Muscle of arm (tissue), 12 donors: ENCODE results near the gene ESPNL. TPM values are rescaled to one million over a fixed set of nuclear protein-coding genes. Genes with fewer than 3 reads are reported as not detected.

Experiments
- DNase-seq: peaks from one replicate; pipeline ENCODE4 v3.0.0-alpha.2; 2013
- polyA plus RNA-seq, 12 donors: library from polyadenylated mRNA; unstranded; fragments of 120-200 nt; gene quantifications; one replicate each; pipeline ENCODE4 v1.2.1, GENCODE V29; 2013; ENCODE audit not compliant: insufficient read length in 12 of 12

The ESPNL gene
- polyA plus RNA-seq, 12 donors: 0.24 to 2.4 (median 1.4) TPM; not detected in 2

DNA sequence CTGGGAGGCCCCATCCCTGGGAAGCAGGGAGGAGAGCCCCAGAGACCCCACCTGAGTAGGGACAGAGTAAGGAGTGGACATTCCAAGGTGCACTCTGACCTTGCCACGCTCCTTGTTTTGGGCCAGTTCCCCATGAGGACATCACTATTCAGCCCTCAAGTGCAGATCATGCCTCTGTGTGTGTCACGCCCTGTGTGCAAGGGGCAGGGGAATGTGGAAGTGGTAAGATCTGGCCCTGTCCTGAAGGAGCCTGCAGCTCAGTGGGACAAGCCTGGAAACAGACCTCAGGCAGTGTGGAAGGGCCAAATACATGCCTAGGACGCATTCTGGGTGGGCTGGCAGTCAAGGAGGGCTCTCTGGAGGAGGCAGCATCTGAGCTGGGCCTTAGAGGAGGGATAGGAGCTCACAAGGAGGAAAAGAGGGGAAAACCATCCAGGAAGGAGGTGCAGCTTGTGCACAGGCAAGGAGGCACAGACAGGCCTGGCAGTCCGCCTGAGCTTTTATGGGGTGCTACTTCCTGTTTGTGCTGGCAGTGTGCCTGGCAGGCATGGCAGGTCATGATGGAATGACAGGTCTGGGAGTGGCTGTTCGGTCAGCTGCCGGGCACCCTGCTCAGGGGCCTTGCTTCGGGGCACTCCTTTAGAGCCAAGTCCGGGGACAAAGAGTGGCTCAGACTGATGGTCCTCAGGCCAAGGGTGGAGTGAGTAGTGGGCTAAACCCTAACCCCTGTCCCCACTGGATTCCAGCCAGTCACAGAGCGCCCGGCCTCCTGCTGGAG, 41.6 kb downstream of the ESPNL start:
- DNase-seq: no peak

DNA sequence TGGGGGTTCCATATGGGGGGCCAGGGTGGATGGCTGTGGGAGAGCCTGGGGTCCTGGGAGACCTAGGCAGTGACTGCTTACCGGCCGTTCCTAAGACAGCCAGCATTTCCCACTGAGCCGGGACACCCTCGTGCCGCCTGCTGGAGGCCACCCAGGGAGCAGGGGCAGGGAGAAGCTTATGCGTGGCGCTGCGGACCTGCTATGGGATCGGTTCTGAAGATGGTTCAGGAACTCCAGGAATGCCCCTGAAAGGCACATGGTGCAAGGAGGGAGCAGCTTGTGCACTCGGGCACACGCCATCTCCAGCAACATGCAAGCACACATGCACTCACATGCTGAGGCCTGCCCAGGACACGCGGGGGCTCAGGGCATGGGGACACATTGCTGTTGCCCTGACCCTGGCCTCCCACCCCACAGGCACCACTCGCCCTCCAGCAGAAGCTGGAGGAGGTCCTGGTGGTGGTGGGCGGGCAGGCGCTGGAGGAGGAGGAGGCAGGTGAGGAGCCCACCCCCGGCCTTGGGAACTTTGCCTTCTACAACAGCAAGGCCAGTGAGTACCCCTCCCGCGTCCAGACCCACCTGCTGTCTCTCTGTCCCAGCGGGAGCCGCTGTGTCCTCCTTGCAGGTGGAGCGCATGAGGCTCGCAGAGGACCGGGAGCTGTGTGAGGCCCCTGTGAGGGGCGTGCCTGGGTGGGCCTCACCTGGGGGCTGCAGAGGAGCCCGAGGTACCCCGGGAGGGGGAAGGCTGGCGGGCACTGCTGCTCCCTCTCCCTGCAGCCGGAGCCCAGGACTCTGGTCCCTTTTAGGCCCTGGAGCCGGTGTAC, 42.5 kb downstream of the ESPNL start:
- no peak for DNase-seq

DNA sequence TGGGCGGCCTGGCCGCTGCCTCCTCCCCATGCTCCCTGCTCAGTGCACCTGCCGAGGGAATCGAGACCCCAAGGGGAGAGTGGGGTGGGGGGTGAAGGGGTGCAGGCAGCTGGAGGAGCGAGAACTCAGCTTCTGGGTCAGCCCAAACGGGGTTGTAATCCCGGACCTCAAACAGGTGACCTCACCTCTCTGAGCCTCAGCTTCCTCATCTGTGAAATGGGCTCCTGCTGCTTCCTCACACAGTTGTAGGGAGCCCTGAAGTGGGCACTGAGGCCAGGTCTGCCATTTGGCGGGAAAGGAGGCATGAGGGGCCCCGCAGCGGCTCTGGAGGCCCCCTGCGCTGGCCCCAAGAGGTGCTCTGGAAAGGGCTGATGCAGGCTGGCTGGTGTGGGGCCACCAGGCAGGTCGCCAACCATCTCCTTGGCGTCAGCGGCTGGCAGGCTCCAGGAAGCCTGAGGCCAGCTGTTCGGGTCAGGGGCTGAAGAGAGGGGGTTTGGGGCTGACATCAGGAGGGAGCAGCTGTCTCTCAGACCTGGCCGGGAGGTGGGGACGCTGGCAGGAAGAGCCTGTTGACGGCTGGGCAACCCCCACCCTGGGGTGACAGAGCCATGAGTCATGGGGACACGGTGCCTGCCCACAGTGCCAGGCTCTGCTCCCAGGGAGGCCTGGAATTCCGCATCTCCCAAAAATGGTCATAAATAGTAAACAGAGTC, 43.3 kb downstream of the ESPNL start:
- peak; percentile 30 for DNase-seq

DNA sequence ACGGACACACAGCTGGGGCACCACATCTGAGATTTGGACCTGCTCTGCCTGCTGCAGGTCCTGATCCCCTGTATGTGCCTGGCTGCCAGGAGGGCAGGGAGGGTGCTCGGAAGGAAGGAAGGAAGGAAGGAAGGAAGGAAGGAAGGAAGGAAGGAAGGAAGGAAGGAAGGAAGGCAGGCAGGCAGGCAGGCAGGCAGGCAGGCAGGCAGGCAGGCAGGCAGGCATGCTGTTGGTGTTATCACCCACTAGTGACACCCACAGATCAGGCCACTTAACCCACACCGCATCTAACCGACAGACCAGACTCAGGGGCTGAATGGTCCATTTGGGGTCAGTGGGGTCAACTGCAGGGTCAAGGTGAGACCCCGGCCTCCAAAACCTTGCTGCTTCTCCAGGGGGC, 44.1 kb downstream of the ESPNL start:
- no peak for DNase-seq

DNA sequence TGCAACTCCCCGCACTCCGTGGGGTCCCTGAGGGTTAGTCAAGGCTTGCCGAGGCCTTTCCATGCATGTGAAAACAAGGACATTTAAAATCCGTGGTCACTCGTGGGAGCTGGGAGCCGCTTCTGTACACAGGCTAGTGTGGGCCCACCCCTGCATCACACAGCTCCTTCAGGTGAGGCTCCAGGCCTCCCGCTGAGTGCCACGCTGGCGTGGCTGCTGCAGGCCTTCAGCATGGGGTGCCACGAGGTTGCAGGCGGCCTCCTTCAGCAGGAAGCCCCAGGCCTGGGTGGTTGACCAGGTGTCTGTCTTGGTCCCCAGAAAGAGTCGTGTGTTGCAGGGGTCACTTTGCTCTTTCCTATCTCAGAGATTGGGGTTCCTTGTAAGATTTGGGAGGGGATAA, 44.9 kb downstream of the ESPNL start:
- DNase-seq: no peak

DNA sequence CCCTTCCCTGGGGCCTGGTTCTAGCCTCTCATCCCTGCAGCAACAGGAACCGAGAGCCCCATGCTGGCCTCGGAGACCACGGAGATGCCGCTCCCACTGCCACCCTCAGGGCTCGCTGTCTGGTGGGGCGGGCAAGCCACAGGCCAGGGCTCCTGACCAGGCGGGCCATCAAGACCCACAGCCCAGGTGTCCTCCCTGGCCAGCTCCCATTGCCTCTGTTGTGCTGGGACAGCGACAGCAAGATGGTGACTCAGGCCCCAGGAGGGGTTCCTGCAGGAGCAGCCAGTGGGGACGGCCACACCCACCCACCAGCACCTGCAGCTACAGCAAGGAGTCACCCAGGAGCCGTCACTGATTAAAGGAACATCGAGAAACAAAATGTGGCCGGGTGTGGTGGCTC, 45.7 kb downstream of the ESPNL start:
- no peak for DNase-seq

DNA sequence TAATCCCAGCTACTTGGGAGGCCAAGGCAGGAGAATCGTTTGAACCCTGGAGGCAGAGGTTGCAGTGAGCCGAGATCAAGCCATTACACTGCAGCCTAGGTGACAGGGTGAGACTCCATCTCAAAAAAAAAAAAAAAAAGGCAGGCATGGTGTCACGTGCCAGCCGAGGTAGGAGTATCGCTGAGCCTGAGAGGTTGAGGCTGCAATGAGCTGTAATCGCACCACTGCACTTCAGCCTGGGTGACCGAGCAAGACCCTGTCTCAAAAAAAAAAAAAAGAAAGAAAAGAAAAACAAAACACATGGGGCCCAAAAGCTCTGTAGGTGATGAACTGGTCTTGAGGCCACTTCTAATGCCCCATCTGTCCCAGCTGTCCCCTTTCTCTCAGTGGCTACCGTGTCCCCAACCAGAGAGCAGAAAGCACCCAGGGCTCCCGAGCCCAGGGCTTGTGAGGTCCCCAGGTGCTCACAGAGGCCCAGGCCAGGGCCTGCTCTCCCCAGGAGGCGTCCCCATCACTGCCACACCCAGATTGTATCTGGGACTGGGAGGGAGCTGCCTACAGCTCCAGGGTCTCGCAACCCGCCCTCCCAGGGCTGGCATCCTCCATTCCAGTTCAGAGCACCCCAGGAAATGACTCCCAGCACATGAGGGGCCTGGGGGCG, 46.9 kb downstream of the ESPNL start:
- no peak for DNase-seq

DNA sequence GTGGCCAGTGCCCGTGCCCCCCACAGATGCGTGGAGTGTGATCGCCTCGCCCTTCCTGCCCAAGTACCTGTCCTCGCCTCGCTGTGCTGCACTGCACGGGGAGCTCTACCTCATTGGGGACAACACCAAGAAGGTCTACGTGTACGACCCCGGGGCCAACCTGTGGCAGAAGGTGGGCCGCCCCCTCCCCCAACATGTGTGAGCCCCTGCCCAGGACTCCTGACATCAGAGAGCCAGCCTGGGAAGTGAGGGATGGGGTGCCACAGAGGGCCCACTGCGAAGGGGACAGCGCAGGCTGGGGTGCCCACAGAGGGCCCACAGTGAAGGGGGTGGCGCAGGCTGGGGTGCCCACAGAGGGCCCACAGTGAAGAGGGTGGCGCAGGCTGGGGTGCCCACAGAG, 48.8 kb downstream of the ESPNL start:
- no peak for DNase-seq

DNA sequence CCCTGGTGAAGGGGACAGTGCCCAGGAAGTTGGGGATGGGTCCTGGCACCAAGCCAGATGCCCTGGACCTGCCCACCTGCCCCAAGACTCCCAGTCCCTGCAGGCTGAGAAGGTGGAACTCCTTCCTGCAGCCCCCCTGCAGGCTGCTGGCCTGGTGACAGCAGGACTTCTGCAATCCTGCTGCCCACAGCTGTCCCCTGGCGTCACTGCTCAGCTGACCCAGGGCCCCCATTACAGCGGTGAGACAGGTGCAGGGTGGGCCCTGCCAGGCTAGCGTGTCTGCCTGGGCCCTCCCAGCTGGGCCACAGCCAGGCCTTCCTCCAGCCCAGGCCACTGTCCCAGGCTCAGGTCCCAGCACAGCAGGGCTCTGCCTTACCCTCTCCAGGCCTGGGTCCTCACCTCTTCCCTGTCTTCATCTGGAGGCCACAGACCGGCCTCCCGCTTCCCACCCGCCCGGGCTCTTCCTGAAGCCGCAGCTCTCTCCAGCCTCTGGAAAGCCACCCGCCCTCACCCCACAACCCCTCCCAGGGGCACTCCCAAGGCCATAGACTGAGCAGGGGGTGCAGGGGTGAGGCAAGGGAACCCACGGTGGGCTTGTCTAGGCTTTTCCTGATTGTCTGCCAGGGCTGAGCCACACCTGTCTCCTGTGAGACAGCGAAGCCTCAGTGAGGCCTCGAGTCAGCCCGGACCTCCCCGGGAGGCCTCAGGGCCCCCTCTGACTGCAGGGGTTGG, 49.9 kb downstream of the ESPNL start:
- DNase-seq: peak; percentile 59

DNA sequence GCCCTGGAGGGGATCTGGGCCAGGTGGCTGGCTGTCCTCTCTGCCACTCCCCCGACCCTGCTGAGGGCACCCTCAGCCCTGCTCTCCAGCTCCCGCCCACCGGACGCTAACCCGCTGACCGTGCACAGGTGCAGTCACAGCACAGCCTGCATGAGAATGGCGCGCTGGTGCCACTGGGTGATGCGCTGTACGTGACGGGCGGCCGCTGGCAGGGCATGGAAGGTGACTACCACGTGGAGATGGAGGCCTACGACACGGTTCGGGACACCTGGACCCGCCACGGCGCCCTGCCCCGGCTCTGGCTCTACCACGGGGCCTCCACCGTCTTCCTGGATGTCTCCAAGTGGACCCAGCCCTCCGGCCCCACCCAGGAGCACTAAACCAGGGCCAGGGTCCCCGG, 50.5 kb downstream of the ESPNL start:
- no peak for DNase-seq

DNA sequence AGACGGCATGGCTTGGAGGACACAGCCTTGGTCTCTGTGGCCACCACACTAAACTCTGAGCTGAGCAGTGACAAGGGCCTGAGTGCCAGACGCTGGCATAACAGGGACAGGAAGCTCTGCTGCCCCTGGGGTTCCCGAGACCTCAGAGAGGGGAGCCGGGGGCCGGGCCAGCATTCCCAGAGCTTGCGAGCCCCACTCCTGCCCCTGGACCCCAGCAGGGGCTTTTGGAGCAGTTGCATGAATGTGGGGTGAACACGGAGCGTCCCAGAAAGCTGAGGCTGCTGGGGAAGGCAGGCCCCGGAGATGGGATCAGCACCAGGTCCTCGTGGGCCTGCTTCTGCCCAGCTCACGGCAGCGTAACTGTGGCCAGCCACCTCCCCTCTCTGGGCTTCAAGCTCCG, 51.1 kb downstream of the ESPNL start:
- no peak for DNase-seq

DNA sequence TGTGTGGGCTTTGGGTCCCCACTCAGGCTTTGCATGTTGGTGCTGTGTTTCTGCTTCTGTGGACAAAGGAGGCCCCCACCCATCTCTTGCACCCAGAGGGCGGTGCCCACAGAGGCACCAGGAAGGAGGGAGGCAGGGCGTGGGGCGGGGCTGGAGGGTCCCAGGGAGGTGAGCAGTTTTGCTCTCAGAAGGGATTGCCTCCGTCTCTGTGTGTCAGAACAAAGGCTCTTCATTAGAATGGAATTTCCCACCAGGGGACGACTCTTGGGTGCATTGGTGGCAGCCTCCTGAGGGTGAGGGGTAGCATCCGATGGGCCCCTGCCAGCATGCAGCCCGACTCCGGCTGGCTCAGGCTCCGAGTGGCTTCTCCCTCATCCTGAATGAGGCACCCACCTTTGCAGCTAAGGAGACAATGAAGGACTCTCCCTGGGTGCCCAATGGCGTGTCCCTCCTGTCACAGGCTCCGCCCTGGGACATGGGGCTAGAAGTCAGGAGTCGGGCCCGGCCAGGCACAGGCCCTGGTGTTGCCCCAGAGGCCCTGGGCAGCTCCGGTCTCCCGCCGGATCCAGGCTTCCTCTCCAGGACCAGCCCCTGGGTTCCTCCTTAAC, 51.6 kb downstream of the ESPNL start:
- no peak for DNase-seq

DNA sequence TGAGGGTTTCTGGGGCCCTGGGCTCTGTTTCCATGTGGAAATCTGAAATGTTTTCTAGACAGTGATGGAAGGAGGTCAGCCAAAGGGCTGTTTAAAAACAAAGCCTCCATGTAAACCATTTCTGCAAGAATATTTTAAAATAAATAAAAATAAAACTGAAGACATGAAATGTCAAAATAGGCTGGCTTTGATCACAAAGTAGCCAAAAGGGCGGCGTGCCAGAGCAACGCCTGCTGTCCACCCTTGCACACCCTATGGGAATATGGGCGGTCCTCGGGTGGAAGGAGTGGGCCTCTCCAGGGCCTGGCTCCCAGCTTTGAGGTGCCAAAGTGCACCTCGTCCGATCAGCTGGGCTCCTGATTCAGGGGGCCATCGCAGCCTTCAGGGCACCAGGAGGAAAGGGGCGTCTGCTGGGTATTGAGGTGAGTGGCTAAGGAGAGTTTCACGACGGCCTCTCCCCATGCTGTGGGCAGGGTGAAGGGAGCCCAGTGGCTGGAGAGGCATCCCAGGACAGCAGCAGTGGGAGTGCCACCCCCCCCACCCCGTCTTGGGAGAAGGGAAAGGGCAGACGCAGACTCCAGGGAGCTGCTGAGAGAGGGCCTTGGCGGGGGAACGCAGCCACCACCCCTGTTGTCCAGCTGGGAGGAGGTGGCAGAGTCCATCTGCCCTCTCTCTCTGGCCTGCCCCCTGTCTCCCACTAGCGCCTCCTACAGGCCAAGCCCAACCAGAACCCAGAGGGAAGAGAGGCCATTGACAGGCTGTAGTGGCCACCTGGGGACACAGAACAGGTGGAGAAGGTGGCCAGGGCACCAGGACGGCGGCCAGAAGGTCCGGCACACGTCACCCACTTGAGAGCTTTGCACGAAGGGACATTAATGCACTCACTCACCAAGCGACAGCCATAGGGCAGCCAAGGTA, 52.9 kb downstream of the ESPNL start:
- no peak for DNase-seq

DNA sequence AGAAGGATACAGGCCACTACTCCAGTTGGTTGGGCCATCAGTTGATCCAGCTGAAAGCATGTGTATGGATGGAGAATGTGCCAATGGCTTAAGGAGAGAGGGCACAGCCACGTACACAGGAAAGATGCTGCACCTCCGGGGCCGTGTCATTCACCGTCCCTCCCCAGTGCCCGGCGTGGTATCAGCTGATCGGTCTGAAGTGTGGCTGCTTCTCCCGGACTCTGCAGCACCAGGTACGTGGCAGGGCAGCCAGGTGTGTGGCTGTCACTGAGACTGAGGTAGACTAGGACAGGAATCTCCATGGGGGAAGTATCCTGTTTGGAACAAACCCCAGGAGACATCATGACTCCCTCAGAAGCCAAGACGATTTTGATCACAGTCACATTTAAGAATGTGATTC, 54.4 kb downstream of the ESPNL start:
- no peak for DNase-seq

DNA sequence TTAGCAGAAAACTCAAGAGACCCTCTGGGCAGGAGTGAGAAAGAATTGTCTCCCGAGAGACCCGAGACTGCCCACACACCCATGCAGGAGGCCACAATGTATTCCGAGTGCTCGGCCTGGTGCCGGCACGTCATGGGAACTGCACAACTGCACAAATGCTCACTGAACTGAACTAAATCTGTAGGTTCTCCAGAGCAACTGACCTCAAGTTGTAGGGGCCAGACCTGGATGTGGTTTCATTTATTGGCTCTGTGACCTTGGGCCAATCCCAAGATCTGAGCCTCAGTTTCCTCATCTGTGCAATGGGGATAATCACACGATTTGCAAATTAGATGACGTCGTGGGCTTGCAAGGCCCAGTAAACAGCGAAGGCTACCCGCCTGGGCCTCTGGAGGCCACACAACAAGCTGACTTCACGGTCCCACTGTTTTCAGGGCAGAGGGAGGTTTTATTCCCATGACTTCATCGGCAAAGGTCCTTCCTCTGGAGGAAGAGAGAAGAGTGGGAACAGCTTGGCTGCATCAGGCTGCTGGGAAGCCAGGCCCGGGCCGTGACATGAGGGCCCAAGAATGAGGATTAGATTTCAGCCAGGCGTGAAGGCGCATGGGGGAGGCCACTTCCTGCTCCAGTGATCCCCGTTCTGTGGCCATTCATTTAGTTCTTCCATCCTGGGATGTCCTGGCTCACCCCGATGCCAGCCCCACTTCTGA, 55.1 kb downstream of the ESPNL start:
- peak; percentile 36 for DNase-seq

DNA sequence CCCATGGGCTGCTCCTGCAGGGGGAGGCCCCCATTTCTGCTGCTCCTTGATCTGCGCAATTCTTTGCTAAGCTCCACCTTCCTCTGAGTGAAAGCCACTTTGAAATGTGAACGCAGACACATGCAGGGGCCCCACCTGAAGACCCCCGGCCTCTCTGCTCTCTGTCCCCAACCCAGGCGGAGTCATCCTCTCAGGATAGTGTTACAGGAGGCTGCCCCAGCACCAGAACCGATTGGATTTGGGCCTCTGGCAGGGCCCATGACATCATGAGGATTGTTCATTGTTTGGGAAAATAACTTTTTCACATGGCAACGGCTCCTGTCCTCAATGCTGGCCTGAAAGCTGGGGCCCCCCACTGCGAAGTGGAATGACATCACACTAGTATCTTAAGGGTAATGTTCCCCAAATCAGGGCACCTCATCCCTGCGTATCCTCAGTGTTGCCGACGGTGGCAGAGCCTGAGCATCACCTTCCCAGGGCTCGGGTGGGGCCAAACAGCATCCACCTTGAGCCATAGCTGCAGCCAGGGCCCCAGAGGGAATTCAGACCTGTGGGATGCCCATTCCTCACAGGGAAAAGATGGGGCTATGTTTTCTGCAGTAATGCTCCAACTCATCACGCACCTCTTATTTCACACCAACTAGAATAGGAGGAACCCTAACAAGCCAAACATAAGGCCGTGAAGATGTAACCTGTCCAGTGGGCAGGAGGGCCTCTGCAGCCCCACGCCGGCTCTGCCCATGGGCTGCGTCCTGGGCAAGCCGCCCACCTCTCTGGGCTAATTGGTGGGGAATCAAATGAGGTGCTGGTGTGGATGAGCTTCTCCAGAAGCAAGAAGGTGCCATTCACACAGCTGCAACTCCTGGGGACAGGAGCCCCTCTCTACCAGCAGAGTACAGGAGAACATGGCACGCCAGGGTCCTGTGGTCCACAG, 55.9 kb downstream of the ESPNL start:
- no peak for DNase-seq

DNA sequence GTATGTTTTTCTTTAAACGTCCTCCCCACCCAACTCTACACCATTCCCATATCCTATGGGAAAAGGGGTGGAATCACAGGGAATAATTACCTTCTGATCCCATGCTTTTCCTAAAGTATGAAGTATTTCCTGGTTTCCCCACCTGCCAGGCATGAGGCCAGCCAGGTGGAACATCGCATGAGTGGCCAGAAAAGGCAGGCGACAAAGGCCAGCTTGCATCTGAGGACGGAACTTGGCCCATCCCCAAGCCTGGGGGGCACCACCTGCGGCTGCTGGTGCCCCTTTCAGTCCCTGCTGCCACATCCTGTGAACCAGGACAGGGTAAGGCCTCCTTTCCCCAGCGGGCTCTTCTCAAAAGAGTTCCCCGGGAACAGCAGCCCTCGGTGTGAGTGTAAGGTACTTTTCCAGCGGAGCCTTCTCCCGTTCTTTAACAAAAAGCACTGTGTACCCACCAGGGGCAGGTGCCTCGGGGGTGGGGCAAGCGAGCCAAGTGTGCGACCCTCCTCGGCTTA, 57.4 kb downstream of the ESPNL start:
- DNase-seq: no peak

DNA sequence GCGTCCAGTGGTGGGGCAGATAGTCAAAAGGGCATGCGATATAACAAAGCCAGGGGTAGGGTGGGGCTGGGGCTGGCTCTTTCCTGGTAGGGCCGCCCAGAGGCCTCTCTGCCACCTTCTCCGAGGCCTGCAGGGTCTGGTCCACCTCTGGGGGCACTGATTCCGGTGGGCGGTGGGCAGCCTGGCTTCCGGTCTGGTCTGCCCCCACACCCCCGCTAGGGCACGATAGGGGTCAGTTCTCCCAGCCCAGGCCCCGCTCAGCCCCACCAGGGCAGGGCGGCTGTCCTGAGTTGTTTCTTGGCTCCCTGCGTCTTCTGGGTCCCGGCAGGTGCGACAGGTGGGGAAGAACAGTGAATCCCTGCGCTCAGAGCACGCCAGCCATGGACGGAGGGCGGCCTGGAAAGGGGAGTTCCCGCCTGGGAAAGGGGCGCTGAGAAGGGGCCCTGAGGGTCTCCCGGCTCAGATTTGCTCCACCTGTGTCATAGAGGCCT, 57.9 kb downstream of the ESPNL start:
- no peak for DNase-seq
